ENCODE measurements around the gene ATP9B. TPM values are rescaled to one million over a fixed set of nuclear protein-coding genes. Genes with fewer than 3 reads are reported as not detected.

Gene ATP9B
- total RNA-seq, 1 experiment from 2014 or later: 25.6 TPM

GRCh38 chr18:79403723-79404566, 334.8 kb downstream of the ATP9B start:
- H3K36me3 Mint-ChIP-seq (ENCODE audit: insufficient read depth, unreplicated experiment): peaks cover 19% of the 10 kb centered on the region
- no peaks in the 10 kb centered on the region for H3K4me1 Mint-ChIP-seq (ENCODE audit: low read depth, unreplicated experiment)
- no peak overlapping the region for H3K4me3 Mint-ChIP-seq (ENCODE audit: low read depth, unreplicated experiment)
- no peaks in the 10 kb centered on the region for H3K9me3 Mint-ChIP-seq (ENCODE audit: low read depth, unreplicated experiment)
- no peak for DNase-seq
- CTCF ChIA-PET: no interaction called here
- no peaks in the 10 kb centered on the region for H3K27me3 Mint-ChIP-seq (ENCODE audit: unreplicated experiment)
- H3K27ac Mint-ChIP-seq (ENCODE audit: unreplicated experiment): no peak overlapping the region
- no TSS peak for BruUV-seq (replicated peaks)
- TF ChIP-seq CTCF (IDR thresholded peaks at IDR 0.05; ENCODE audit: unreplicated experiment): no peak
- intact Hi-C loops (cut with micrococcal nuclease; ENCODE audit: unreplicated experiment): loop anchor here (1.0 kb wide), 1 partner anchor 54 kb away; no protein-coding TSS in a partner anchor

GRCh38 chr18:79404567-79404910, 335.3 kb downstream of the ATP9B start:
- Mint-ChIP-seq H3K27ac (ENCODE audit: unreplicated experiment) (no peak overlapping the region), H3K4me3 (ENCODE audit: low read depth, unreplicated experiment) (no peak overlapping the region), H3K36me3 (ENCODE audit: insufficient read depth, unreplicated experiment) (peaks cover 19% of the 10 kb centered on the region), H3K27me3 (ENCODE audit: unreplicated experiment) (no peaks in the 10 kb centered on the region), H3K4me1 (ENCODE audit: low read depth, unreplicated experiment) (no peaks in the 10 kb centered on the region), H3K9me3 (ENCODE audit: low read depth, unreplicated experiment) (no peaks in the 10 kb centered on the region)
- no peak for DNase-seq
- no TSS peak for BruUV-seq (replicated peaks)
- CTCF ChIA-PET: no interaction called here
- intact Hi-C loops (cut with micrococcal nuclease; ENCODE audit: unreplicated experiment): no loop called here
- no peak for TF ChIP-seq CTCF (IDR thresholded peaks at IDR 0.05; ENCODE audit: unreplicated experiment)

GRCh38 chr18:79405019-79405780, 336.0 kb downstream of the ATP9B start:
- BruUV-seq (replicated peaks): no TSS peak
- no peak overlapping the region for H3K4me3 Mint-ChIP-seq (ENCODE audit: low read depth, unreplicated experiment)
- peaks cover 19% of the 10 kb centered on the region for H3K36me3 Mint-ChIP-seq (ENCODE audit: insufficient read depth, unreplicated experiment)
- no peaks in the 10 kb centered on the region for H3K4me1 Mint-ChIP-seq (ENCODE audit: low read depth, unreplicated experiment)
- no peaks in the 10 kb centered on the region for H3K27me3 Mint-ChIP-seq (ENCODE audit: unreplicated experiment)
- no peak overlapping the region for H3K27ac Mint-ChIP-seq (ENCODE audit: unreplicated experiment)
- no peak for TF ChIP-seq CTCF (IDR thresholded peaks at IDR 0.05; ENCODE audit: unreplicated experiment)
- CTCF ChIA-PET: no interaction called here
- no peaks in the 10 kb centered on the region for H3K9me3 Mint-ChIP-seq (ENCODE audit: low read depth, unreplicated experiment)
- intact Hi-C loops (cut with micrococcal nuclease; ENCODE audit: unreplicated experiment): no loop called here
- no peak for DNase-seq

GRCh38 chr18:79405781-79406575, 336.8 kb downstream of the ATP9B start:
- DNase-seq: no peak
- H3K36me3 Mint-ChIP-seq (ENCODE audit: insufficient read depth, unreplicated experiment): peaks cover 18% of the 10 kb centered on the region
- no peaks in the 10 kb centered on the region for H3K4me1 Mint-ChIP-seq (ENCODE audit: low read depth, unreplicated experiment)
- no peak for TF ChIP-seq CTCF (IDR thresholded peaks at IDR 0.05; ENCODE audit: unreplicated experiment)
- no peaks in the 10 kb centered on the region for H3K9me3 Mint-ChIP-seq (ENCODE audit: low read depth, unreplicated experiment)
- intact Hi-C loops (cut with micrococcal nuclease; ENCODE audit: unreplicated experiment): no loop called here
- CTCF ChIA-PET: no interaction called here
- no peak overlapping the region for H3K27ac Mint-ChIP-seq (ENCODE audit: unreplicated experiment)
- no TSS peak for BruUV-seq (replicated peaks)
- no peak overlapping the region for H3K4me3 Mint-ChIP-seq (ENCODE audit: low read depth, unreplicated experiment)
- no peaks in the 10 kb centered on the region for H3K27me3 Mint-ChIP-seq (ENCODE audit: unreplicated experiment)
